ENCODE measurements around the gene SRSF2.

DNA sequence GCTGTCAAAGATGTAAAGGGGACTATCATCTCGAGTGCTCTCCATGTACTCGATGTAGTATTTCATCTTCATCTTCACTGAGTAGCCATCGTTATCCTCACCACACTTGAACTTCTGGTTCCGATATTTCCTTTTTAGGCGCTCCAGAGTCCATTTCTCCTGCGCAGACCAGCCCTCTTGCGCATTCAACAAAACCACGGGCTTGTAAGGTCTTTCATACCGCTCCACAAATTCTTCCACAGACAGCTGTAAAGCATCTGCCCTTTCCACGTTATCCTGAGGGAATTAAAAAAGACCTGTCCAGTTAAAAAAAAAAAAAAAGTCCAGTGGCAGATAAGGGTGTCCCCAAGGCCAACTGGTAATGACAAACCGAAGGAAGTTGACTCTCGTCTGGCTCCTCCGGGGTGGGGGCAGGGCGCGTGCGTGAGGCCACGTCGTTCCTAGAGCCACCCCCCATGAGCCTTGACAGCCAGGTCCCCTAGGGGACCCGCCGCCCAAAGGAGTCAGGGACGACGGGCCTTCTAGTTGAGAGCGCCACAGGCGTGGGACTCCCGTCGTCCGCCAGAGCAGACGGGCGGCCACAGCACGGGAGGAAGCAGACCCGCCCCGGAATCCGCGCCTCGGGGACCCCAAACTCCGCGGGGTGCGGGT lies 11.4 kb downstream of the SRSF2 start:
- TF ChIP-seq EZH2phosphoT487 (IDR thresholded peaks at IDR 0.05; ENCODE audit: insufficient read depth, low read depth) (no peak), EZH2 (IDR thresholded peaks at IDR 0.05; ENCODE audit: insufficient read depth, poor library complexity, severe bottlenecking) (no peak)
